GM12878 (cell line): ENCODE results near the gene MRPS27. TPM values are rescaled to one million over a fixed set of nuclear protein-coding genes. Genes with fewer than 3 reads are reported as not detected.

ENCODE experiments used
- ATAC-seq: fragments of 200-7000 bp; cut with Tn5 transposase; 3 replicates; pipeline ENCODE4 v1.9.1; 2020; ENCODE audit warnings: mild to moderate bottlenecking, moderate library complexity
- BruUV-seq: library from RNA; stranded (reverse); fragments of 400-500 nt; replicated peaks from 2 replicates; lab custom pipeline; 2021; lab: Mats Ljungman, UMichigan
- CTCF ChIA-PET: fragments of 300-600 bp; sonication (Branson Sonifier 250); formaldehyde crosslinking; extraction: SDS; loops from one replicate; lab custom pipeline; 2021; ENCODE audit warnings: inconsistent platforms; lab: Yijun Ruan, JAX
- POLR2A ChIA-PET: fragments of 350-600 bp; formaldehyde crosslinking; extraction: SDS; loops from one replicate; lab custom pipeline; 2021; ENCODE audit warnings: inconsistent platforms; lab: Charles Lee
- RAD21 ChIA-PET: fragments of 300-600 bp; sonication (Branson Sonifier 250); formaldehyde crosslinking; loops from one replicate; lab custom pipeline; 2023; ENCODE audit warnings: antibody characterized with exemption; ENCODE audit not compliant: unreplicated experiment; lab: Charles Lee
- SMC1A ChIA-PET: fragments of 300-600 bp; sonication (Branson Sonifier 250); formaldehyde crosslinking; loops from one replicate; lab custom pipeline; 2023; ENCODE audit not compliant: unreplicated experiment, uncharacterized antibody; lab: Charles Lee
- DNase-seq: peaks from one replicate; pipeline ENCODE4 v3.0.0-alpha.2; 2011; ENCODE audit warnings: low read depth, low spot score
- FAIRE-seq: peaks from 3 replicates; lab custom pipeline; 2011; peaks lifted over from hg19 to GRCh38; lab: Jason Lieb, UNC
- H2AFZ ChIP-seq: 2 replicates; pipeline ENCODE4 v1.6.0; 2011; ENCODE audit warnings: low read depth, low read length, control low read depth; ENCODE audit not compliant: control insufficient read depth
- H3K27ac ChIP-seq: 2 replicates; pipeline ENCODE4 v1.5.1; 2011; ENCODE audit warnings: control low read depth; ENCODE audit not compliant: control insufficient read depth, insufficient read depth
- H3K27me3 ChIP-seq, 2 experiments: replicated peaks in 1 of 2; 2 replicates each; pipeline versions ENCODE4 v1.6.0 to v1.6.1; 2011; ENCODE audit warnings: low read length in 1 of 2; ENCODE audit not compliant: control insufficient read depth in 2 of 2, insufficient read depth in 2 of 2
- H3K36me3 ChIP-seq, 2 experiments: 2 replicates each; pipeline ENCODE4 v1.5.1; 2011; ENCODE audit warnings: low read length in 1 of 2; ENCODE audit not compliant: control insufficient read depth in 2 of 2, insufficient read depth in 2 of 2
- H3K4me1 ChIP-seq: 2 replicates; pipeline ENCODE4 v1.6.1; 2011; ENCODE audit warnings: mild to moderate bottlenecking, low read length, moderate library complexity, mixed read lengths; ENCODE audit not compliant: control insufficient read depth, insufficient read depth
- H3K4me2 ChIP-seq: 2 replicates; pipeline ENCODE4 v1.6.0; 2011; ENCODE audit warnings: control low read depth; ENCODE audit not compliant: control insufficient read depth, insufficient read depth
- H3K4me3 ChIP-seq: fragments of 200-600 bp; sonication (generic); 2 replicates; pipeline ENCODE4 v1.5.1; 2016
- H3K79me2 ChIP-seq: 2 replicates; pipeline ENCODE4 v1.6.0; 2011; ENCODE audit warnings: low read length; ENCODE audit not compliant: control insufficient read depth, insufficient read depth
- H3K9ac ChIP-seq: 2 replicates; pipeline ENCODE4 v1.8.0; 2011; ENCODE audit warnings: low read length, control low read depth, mixed read lengths; ENCODE audit not compliant: control insufficient read depth, insufficient read depth
- H3K9me3 ChIP-seq: replicated peaks from 3 replicates; pipeline ENCODE4 v1.5.1; 2011; ENCODE audit warnings: mild to moderate bottlenecking, low read length; ENCODE audit not compliant: control insufficient read depth, insufficient read depth
- H4K20me1 ChIP-seq: 2 replicates; pipeline ENCODE4 v1.6.0; 2011; ENCODE audit not compliant: control insufficient read depth, insufficient read depth
- ATF3 ChIP-seq: IDR thresholded peaks from 2 replicates; pipeline ENCODE4 v1.6.1; 2011; ENCODE audit warnings: low read depth, mild to moderate bottlenecking, low read length, moderate library complexity, borderline replicate concordance; ENCODE audit errors: extremely low read depth
- CBFB ChIP-seq: IDR thresholded peaks from 2 replicates; pipeline ENCODE4 v1.6.1; 2016; ENCODE audit warnings: antibody characterized with exemption, low read depth
- ESRRA ChIP-seq: IDR thresholded peaks from 2 replicates; pipeline ENCODE4 v1.6.1; 2012; ENCODE audit warnings: mild to moderate bottlenecking, low read length, improper control_type of control experiment
- IRF5 ChIP-seq: fragments of 450-650 bp; IDR thresholded peaks from 2 replicates; pipeline ENCODE4 v1.6.1; 2017; ENCODE audit warnings: borderline replicate concordance
- NFIC ChIP-seq: IDR thresholded peaks from 2 replicates; pipeline ENCODE4 v1.6.1; 2012; ENCODE audit warnings: low read depth, mild to moderate bottlenecking, inconsistent platforms, low read length, moderate library complexity
- PAX5 ChIP-seq: IDR thresholded peaks from 2 replicates; pipeline ENCODE4 v1.6.1; 2011; ENCODE audit warnings: low read depth, low read length, borderline replicate concordance
- POU2F2 ChIP-seq: IDR thresholded peaks from 3 replicates; pipeline ENCODE4 v1.6.1; 2011; ENCODE audit warnings: low read depth, mild to moderate bottlenecking, low read length, borderline replicate concordance
- SMAD5 ChIP-seq: IDR thresholded peaks from 2 replicates; pipeline ENCODE4 v1.6.1; 2016; ENCODE audit warnings: antibody characterized with exemption, low read depth
- YY1 ChIP-seq: IDR thresholded peaks from 2 replicates; pipeline ENCODE4 v1.6.1; 2011; ENCODE audit warnings: low read depth, mild to moderate bottlenecking, low read length
- ZBTB33 ChIP-seq: fragments of 450-650 bp; IDR thresholded peaks from 2 replicates; pipeline ENCODE4 v1.6.1; 2017; ENCODE audit warnings: mild to moderate bottlenecking
- ZNF24 ChIP-seq: fragments of 450-650 bp; IDR thresholded peaks from 2 replicates; pipeline ENCODE4 v1.6.1; 2017; ENCODE audit warnings: antibody characterized with exemption, mild to moderate bottlenecking
- WGBS: methylation state at CpG from one replicate; pipeline ENCODE4 v1.1.6; 2016; ENCODE audit warnings: low lambda C conversion rate; ENCODE audit not compliant: insufficient replicate concordance, insufficient coverage; ENCODE audit errors: missing lambda C conversion rate; 5-methylcytosine and 5-hydroxymethylcytosine counted together
- in situ Hi-C: fragments of 300-500 bp; cut with MboI; formaldehyde crosslinking; loops from 9 replicates; pipeline ENCODE4 v1.14.3; 2018; ENCODE audit warnings: mixed read lengths
- intact Hi-C: fragments of 100-400 bp; cut with micrococcal nuclease; formaldehyde crosslinking; loops from one replicate; pipeline ENCODE4 v1.14.2; 2022; ENCODE audit not compliant: unreplicated experiment
- polyA plus RNA-seq, 11 experiments: library from polyadenylated mRNA; depleted of rRNA in 4 of 11; unstranded in 6 of 11; stranded (reverse) in 5 of 11; fragments of >200 nt; fragmentation: Nextera tagmentation in 4 of 11; fragmentation: Illumina TruSeq in 1 of 11; extraction: Ambion mirVana in 4 of 11; extraction: Trizol in 1 of 11; gene quantifications; 1 replicate in 1 of 11; 2 replicates in 10 of 11; pipeline versions ENCODE4 v1.2.1 to v1.2.3, GENCODE V29; 2011 to 2016; ENCODE audit warnings: inconsistent platforms in 2 of 11, missing spikeins in 2 of 11, low read depth in 1 of 11
- total RNA-seq, 4 experiments: library from RNA; depleted of rRNA in 3 of 4; stranded (reverse); fragments of >200 nt in 3 of 4; fragmentation: Illumina TruSeq in 1 of 4; extraction: Trizol in 1 of 4; gene quantifications; 2 replicates each; pipeline versions ENCODE4 v1.2.1 to v1.2.3, GENCODE V29; 2013 to 2021

The MRPS27 gene
- total and polyA plus RNA-seq, 10 of the 15 experiments (the other 5 are each of a cell fraction or from before 2014, with no cell fraction given): 61.0 to 128 (median 93.0) TPM

- TF ChIP-seq YY1 (no peak), ATF3 (no peak), NFIC (no peak), CBFB (no peak), IRF5 (no peak), ESRRA (no peak), PAX5 (no peak), ZNF24 (no peak), ZBTB33 (no peak), POU2F2 (no peak), SMAD5 (no peak)
- no TSS peak for BruUV-seq
- H2AFZ ChIP-seq: no peak overlapping the region
- 94% methylated on average over 1 of the region's 1 CpG for WGBS
- no peak overlapping the region for H3K4me3 ChIP-seq
- DNase-seq (no peak), ATAC-seq (no peak), FAIRE-seq (no peak)
- peaks cover 6 to 35% of the 10 kb centered on the region in 2 experiments for H3K36me3 ChIP-seq
- no peak overlapping the region for H3K9ac ChIP-seq
- in situ Hi-C loops: no loop called here
- ChIA-PET SMC1A (interaction anchor here (0.9 to 2.3 kb wide), 3 partner anchors 10 to 65 kb away, joined by 4 to 13 read pairs (median 8); no protein-coding TSS in a partner anchor), CTCF (interaction anchor here (1.3 to 3.0 kb wide), 5 partner anchors 9 to 73 kb away, joined by 3 to 19 read pairs (median 5); no protein-coding TSS in a partner anchor), POLR2A (interaction anchor here (0.6 to 1.2 kb wide), 2 partner anchors 59 to 220 kb away, joined by 3 to 4 read pairs; no protein-coding TSS in a partner anchor), RAD21 (interaction anchor here (0.9 to 5.0 kb wide), 4 partner anchors 12 to 73 kb away, joined by 3 to 31 read pairs (median 10); no protein-coding TSS in a partner anchor)
- intact Hi-C loops: no loop called here
- H3K4me2 ChIP-seq: no peak overlapping the region
- H3K9me3 ChIP-seq: no peaks in the 10 kb centered on the region
- no peaks in the 10 kb centered on the region for H3K27me3 ChIP-seq
- H3K4me1 ChIP-seq: peaks cover 32% of the 10 kb centered on the region
- H3K79me2 ChIP-seq: no peaks in the 10 kb centered on the region; the same call in 1 of the 2 replicates
- no peak overlapping the region for H3K27ac ChIP-seq
- no peaks in the 10 kb centered on the region for H4K20me1 ChIP-seq
These were observed 84.3 kb downstream of the MRPS27 start for GRCh38 chr5:72235725-72236124.
